Panc1 (cell line): Measurements from ENCODE around the gene FSTL4.

ENCODE experiments used
- POLR2AphosphoS5 ChIP-seq: IDR thresholded peaks from 2 replicates; pipeline ENCODE4 v1.6.1; 2012; ENCODE audit warnings: mild to moderate bottlenecking, low read depth, low read length, moderate library complexity
- TF ChIP-seq, protein P1 (sequence below), 2 experiments: IDR thresholded peaks; 2 replicates each; pipeline ENCODE4 v1.6.1; 2011 to 2012; ENCODE audit warnings: low read depth in 2 of 2, control low read depth in 1 of 2, low read length in 1 of 2, mild to moderate bottlenecking in 1 of 2, moderate library complexity in 1 of 2; ENCODE audit not compliant: insufficient read depth in 1 of 2
- TF ChIP-seq, protein P2 (sequence below): fragments of 450-650 bp; IDR thresholded peaks from 2 replicates; pipeline ENCODE4 v1.5.1; 2017; ENCODE audit warnings: mild to moderate bottlenecking

DNA sequence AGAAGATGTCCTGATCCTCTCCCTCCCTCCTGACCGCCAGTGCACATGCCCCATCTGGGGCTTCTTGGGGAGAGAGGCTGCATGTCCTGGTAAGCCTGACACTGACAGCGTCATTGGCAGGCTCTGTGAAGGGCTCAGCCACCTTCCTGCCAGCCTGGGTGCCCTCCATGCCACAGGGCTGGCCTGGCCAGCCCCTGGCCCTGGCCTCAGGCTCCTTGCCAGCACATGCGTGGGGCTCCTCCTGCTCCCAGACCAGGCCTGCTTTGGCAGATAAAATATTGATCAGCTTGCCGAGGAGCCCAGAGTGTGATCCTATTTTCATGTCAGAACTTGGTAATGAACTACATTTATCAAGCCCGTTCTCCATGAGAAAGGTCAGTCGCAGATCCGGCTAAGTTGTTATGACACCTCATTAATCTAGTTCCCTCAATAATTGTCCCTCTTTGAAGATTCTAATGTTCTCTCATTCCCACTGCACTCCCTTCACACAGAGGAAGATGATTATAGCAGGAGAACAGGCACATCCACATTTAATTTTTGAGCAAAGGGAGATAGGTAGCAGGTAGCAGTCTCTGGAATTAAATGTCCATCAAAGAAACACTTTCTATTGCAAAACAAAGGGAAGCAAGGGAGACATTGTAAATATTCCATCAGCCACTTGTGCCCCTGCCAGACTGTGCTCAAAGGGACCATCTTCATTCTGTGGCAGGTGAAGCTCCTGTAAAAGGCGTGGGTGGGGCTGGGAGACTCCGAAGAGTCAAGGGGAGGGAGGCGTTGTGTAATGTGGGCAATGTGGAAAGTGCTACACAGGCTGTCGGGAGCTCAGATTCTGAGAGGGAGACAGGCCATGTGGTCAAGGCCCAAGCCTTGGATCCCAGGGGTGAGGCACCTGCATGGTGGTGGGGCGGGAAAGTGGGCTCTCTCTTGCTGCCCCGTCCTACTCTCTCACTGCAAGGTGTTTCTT is 288.6 kb downstream of the FSTL4 start:
- TF ChIP-seq, protein P1, sequence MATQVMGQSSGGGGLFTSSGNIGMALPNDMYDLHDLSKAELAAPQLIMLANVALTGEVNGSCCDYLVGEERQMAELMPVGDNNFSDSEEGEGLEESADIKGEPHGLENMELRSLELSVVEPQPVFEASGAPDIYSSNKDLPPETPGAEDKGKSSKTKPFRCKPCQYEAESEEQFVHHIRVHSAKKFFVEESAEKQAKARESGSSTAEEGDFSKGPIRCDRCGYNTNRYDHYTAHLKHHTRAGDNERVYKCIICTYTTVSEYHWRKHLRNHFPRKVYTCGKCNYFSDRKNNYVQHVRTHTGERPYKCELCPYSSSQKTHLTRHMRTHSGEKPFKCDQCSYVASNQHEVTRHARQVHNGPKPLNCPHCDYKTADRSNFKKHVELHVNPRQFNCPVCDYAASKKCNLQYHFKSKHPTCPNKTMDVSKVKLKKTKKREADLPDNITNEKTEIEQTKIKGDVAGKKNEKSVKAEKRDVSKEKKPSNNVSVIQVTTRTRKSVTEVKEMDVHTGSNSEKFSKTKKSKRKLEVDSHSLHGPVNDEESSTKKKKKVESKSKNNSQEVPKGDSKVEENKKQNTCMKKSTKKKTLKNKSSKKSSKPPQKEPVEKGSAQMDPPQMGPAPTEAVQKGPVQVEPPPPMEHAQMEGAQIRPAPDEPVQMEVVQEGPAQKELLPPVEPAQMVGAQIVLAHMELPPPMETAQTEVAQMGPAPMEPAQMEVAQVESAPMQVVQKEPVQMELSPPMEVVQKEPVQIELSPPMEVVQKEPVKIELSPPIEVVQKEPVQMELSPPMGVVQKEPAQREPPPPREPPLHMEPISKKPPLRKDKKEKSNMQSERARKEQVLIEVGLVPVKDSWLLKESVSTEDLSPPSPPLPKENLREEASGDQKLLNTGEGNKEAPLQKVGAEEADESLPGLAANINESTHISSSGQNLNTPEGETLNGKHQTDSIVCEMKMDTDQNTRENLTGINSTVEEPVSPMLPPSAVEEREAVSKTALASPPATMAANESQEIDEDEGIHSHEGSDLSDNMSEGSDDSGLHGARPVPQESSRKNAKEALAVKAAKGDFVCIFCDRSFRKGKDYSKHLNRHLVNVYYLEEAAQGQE (IDR thresholded peaks at IDR 0.05; ENCODE audit: insufficient read depth in 1 of 2, low read depth in 2 of 2, low read length in 1 of 2) = no peak
- TF ChIP-seq, protein P2, sequence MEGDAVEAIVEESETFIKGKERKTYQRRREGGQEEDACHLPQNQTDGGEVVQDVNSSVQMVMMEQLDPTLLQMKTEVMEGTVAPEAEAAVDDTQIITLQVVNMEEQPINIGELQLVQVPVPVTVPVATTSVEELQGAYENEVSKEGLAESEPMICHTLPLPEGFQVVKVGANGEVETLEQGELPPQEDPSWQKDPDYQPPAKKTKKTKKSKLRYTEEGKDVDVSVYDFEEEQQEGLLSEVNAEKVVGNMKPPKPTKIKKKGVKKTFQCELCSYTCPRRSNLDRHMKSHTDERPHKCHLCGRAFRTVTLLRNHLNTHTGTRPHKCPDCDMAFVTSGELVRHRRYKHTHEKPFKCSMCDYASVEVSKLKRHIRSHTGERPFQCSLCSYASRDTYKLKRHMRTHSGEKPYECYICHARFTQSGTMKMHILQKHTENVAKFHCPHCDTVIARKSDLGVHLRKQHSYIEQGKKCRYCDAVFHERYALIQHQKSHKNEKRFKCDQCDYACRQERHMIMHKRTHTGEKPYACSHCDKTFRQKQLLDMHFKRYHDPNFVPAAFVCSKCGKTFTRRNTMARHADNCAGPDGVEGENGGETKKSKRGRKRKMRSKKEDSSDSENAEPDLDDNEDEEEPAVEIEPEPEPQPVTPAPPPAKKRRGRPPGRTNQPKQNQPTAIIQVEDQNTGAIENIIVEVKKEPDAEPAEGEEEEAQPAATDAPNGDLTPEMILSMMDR = no peak
- TF ChIP-seq POLR2AphosphoS5 = no peak
